MCF 10A (cell line): ENCODE results near the gene KRT76. TPM values are rescaled to one million over a fixed set of nuclear protein-coding genes. Genes with fewer than 3 reads are reported as not detected.

ENCODE experiments used
- BruUV-seq: library from RNA; stranded (reverse); fragments of 400-500 nt; replicated peaks from 2 replicates; lab custom pipeline; 2021; lab: Mats Ljungman, UMichigan
- CTCF ChIA-PET: fragments of 300-600 bp; sonication (Branson Sonifier 250); formaldehyde crosslinking; extraction: SDS; loops from one replicate; lab custom pipeline; 2021; ENCODE audit warnings: antibody characterized with exemption, inconsistent platforms; lab: Yijun Ruan, JAX
- POLR2A ChIA-PET: fragments of 300-600, 350-650 bp; sonication (Branson Sonifier 250); formaldehyde crosslinking; extraction: SDS; loops from one replicate; lab custom pipeline; 2020; ENCODE audit warnings: antibody characterized with exemption, inconsistent platforms; lab: Yijun Ruan, JAX
- DNase-seq: peaks from one replicate; pipeline ENCODE4 v3.0.0-alpha.2; 2018; ENCODE audit not compliant: unreplicated experiment
- H3K27ac Mint-ChIP-seq: one replicate; pipeline ENCODE4 v1.8.0; 2022; ENCODE audit warnings: mild to moderate bottlenecking, low read depth, mixed read lengths; ENCODE audit not compliant: unreplicated experiment
- H3K27me3 Mint-ChIP-seq: one replicate; pipeline ENCODE4 v1.8.0; 2022; ENCODE audit warnings: mixed read lengths; ENCODE audit not compliant: insufficient read depth, unreplicated experiment
- H3K36me3 Mint-ChIP-seq: one replicate; pipeline ENCODE4 v1.8.0; 2022; ENCODE audit warnings: mild to moderate bottlenecking, moderate library complexity, mixed read lengths; ENCODE audit not compliant: insufficient read depth, unreplicated experiment
- H3K4me1 Mint-ChIP-seq: one replicate; pipeline ENCODE4 v1.8.0; 2022; ENCODE audit warnings: mixed read lengths; ENCODE audit not compliant: insufficient read depth, unreplicated experiment
- H3K4me3 Mint-ChIP-seq: one replicate; pipeline ENCODE4 v1.8.0; 2022; ENCODE audit warnings: mild to moderate bottlenecking, moderate library complexity, mixed read lengths; ENCODE audit not compliant: unreplicated experiment
- H3K9me3 Mint-ChIP-seq: one replicate; pipeline ENCODE4 v1.8.0; 2022; ENCODE audit warnings: mixed read lengths; ENCODE audit not compliant: unreplicated experiment
- CTCF ChIP-seq: fragments of 200-600 bp; IDR thresholded peaks from one replicate; pipeline ENCODE4 v1.8.0; 2022; ENCODE audit warnings: antibody characterized with exemption, mild to moderate bottlenecking; ENCODE audit not compliant: unreplicated experiment
- intact Hi-C: fragments of 100-400 bp; cut with micrococcal nuclease; formaldehyde crosslinking; loops from 2 replicates; pipeline ENCODE4 v1.14.1; 2022
- total RNA-seq: library from RNA; stranded (reverse); gene quantifications from 2 replicates; pipeline ENCODE4 v1.2.3, GENCODE V29; 2022

The KRT76 gene
- total RNA-seq, 1 experiment from 2014 or later = not detected

DNA sequence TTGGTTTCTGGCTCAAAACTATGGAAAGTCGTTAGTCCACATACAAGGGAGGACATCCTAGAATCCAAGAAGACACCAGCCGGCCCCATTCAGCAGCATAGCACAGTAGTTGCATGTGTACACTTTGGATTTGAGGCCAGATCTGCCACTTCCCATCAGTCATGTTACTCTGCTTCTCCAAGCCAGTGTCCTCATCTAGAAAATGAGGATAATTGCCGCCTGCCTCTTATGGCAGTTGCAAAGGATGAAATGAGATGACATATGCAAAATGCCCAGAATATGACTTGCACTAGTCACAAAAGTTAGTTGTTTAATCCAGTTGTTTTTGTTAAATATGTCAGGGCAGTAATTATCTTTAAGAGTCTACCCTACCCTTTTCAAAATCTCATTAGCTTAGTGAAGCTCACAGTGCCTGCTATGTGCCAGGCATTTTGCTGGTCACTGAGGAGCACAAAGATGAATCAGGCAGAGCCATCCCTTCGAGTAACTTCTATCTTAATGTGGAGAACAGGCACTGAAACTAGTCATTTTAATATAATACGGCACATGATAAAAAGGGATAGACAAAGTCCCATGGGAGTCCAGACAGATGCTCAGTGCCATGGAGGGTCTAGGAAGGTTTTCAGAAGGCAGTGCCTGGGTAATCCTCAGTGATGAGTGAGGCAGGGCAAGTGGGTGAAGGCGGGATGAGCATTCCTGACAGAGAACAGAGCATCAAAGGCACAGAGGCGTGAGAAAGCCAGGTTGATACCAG, 6.6 kb upstream of the KRT76 start:
- no peaks in the 10 kb centered on the region for H3K4me1 Mint-ChIP-seq
- no peak for DNase-seq
- no peak for TF ChIP-seq CTCF
- peaks cover 7% of the 10 kb centered on the region for H3K9me3 Mint-ChIP-seq
- no peak overlapping the region for H3K27ac Mint-ChIP-seq
- H3K36me3 Mint-ChIP-seq = no peaks in the 10 kb centered on the region
- BruUV-seq = no TSS peak
- no peak overlapping the region for H3K4me3 Mint-ChIP-seq
- intact Hi-C loops = no loop called here
- CTCF ChIA-PET = no interaction called here
- POLR2A ChIA-PET = no interaction called here
- peaks cover 60% of the 10 kb centered on the region for H3K27me3 Mint-ChIP-seq

DNA sequence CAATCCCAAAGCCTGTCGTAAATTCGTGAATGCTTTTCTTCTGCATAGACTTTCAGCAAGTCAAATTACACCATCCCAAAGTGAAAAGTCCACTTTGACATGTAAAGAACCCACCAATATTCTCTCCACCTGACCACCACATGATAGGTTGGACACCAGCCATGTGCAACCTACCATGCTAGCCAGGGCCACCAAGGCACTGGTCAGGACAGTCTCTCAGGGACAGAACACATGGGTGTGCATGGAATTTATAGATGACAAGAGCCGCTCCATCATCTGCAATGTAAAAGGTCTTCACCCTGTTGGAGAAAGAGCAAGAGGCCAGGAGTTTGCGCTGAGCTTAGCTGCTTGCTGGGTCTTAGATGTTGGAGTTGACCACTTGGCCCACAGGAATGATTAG, 5.4 kb upstream of the KRT76 start:
- H3K27me3 Mint-ChIP-seq = peaks cover 72% of the 10 kb centered on the region
- no TSS peak for BruUV-seq
- TF ChIP-seq CTCF = no peak
- no peaks in the 10 kb centered on the region for H3K4me1 Mint-ChIP-seq
- ChIA-PET CTCF (no interaction called here), POLR2A (interaction anchor here (1.1 kb wide), 1 partner anchor 18 kb away, joined by 7 read pairs; no protein-coding TSS in a partner anchor)
- no peak for DNase-seq
- no peak overlapping the region for H3K4me3 Mint-ChIP-seq
- no peak overlapping the region for H3K27ac Mint-ChIP-seq
- H3K9me3 Mint-ChIP-seq = peaks cover 7% of the 10 kb centered on the region
- intact Hi-C loops = no loop called here
- no peaks in the 10 kb centered on the region for H3K36me3 Mint-ChIP-seq

DNA sequence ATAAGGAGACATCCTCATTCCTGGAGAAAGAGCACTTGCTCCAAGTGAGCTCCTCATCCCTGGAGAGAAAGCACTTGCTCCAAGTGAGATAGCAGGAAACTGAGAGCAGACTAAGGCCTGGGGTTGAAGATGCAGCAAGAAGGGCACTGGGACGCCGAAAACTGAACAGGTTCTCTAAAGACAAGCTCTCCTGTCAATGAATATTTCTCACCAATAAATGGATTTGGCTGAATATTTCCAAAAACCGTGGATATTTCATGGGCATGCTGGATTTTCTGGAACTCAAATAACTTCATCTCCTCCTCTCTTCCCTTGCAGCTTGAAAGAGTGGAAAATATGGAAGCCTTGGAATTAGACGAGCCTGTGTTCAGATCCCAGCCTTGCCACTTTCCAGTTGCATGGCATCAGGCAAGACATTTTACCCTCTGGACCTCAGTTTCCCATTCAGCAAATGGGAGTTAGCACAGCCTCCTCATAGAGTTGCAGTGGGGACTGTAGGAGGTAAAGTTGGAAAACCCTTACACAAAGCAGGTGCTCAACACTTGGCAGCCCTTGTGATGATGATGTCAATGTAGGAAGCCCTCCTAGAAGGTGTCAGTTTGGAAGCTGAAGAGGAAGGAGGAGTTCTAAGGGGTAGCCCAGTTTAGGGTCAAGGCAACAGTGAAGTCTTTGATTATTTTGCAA, 4.4 kb upstream of the KRT76 start:
- intact Hi-C loops = no loop called here
- Mint-ChIP-seq H3K4me3 (no peak overlapping the region), H3K9me3 (peaks cover 7% of the 10 kb centered on the region), H3K36me3 (no peaks in the 10 kb centered on the region), H3K27ac (no peak overlapping the region), H3K4me1 (no peaks in the 10 kb centered on the region), H3K27me3 (peaks cover 82% of the 10 kb centered on the region)
- BruUV-seq = no TSS peak
- TF ChIP-seq CTCF = no peak
- POLR2A ChIA-PET = interaction anchor here (0.6 to 1.1 kb wide), 2 partner anchors 16 to 19 kb away, joined by 3 to 7 read pairs; no protein-coding TSS in a partner anchor
- DNase-seq = no peak
- CTCF ChIA-PET = interaction anchor here (1.2 kb wide), 1 partner anchor 409 kb away, joined by 4 read pairs; no protein-coding TSS in a partner anchor

- no TSS peak for BruUV-seq
- intact Hi-C loops = no loop called here
- CTCF ChIA-PET = no interaction called here
- Mint-ChIP-seq H3K4me3 (no peak overlapping the region), H3K4me1 (no peaks in the 10 kb centered on the region), H3K36me3 (no peaks in the 10 kb centered on the region), H3K27me3 (peaks cover 72% of the 10 kb centered on the region), H3K27ac (no peak overlapping the region), H3K9me3 (no peaks in the 10 kb centered on the region)
- no peak for DNase-seq
- TF ChIP-seq CTCF = no peak
- POLR2A ChIA-PET = no interaction called here
Measured at GRCh38 chr12:52779914-52780313, 2.8 kb upstream of the KRT76 start.
